Subcutaneous adipose tissue (tissue), 4 donors: ENCODE data around the gene ESR1. TPM values are rescaled to one million over a fixed set of nuclear protein-coding genes. Genes with fewer than 3 reads are reported as not detected.

Source experiments
- CTCF ChIP-seq: fragments of 450-650 bp; IDR thresholded peaks from one replicate; pipeline ENCODE4 v1.5.1; 2016; ENCODE audit warnings: low read depth, mild to moderate bottlenecking, control low read depth, antibody characterized with exemption, moderate library complexity
- total RNA-seq, 4 donors: library from RNA; depleted of rRNA; stranded (reverse); fragments of >200 nt; gene quantifications; one replicate each; pipeline ENCODE4 v1.1.0, GENCODE V29; 2016

ESR1 gene
- total RNA-seq, 4 donors from 2014 or later: 3.2 to 5.8 (median 4.1) TPM

- TF ChIP-seq CTCF: no peak
These were observed 7.1 kb downstream of the ESR1 start for GRCh38 chr6:151814614-151815013.

GRCh38 chr6:151822252-151823111 lies 15.0 kb downstream of the ESR1 start:
- no peak for TF ChIP-seq CTCF

DNA sequence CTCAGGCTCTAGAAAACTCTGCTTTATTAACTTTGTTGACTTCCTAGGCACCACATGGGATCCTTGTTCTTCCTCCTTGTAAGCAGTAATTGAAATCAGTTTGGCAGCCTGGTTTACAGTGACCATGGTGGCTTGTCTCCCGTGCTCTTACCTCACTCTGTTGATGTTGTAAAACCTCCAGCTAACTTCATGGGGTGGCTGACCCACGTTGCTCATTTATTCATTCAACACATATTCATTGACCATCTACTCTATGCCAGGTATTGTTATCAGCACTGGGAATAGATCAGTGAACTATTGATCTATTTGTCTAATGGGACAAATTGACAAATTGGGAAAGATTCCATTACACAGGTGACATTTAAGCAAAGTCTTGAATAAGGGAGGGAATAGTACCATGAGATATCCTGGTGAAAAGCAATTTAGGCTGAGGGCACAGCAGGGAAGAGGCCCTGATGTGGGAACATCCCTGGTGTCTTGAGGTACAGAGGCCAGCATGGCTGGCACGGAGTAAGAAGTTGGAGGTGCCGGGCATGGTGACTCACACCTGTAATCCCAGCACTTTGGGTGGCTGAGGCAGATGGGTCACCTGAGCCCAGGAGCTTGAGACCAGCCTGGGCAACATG lies 19.1 kb downstream of the ESR1 start:
- no peak for TF ChIP-seq CTCF

DNA sequence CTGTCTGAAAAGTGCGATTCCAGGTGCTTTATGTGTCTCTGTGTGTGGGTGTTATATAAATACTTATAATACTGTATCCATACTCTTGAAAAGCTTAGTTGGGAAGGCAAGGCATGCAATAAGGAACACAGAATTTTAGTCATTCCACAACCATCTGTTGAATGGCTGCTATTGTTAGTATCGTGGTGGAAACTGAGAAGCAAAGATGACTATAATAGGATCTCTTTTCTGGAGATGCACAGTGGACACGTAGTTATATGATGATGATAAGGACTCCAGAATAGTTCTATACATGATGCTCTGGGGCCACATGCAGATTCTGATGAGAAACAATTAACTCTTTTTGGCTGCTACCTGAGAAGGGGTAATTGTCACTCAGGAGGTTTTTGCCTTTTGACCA lies 25.2 kb downstream of the ESR1 start:
- TF ChIP-seq CTCF: no peak

GRCh38 chr6:151835396-151835795 lies 27.9 kb downstream of the ESR1 start:
- TF ChIP-seq CTCF: no peak

DNA sequence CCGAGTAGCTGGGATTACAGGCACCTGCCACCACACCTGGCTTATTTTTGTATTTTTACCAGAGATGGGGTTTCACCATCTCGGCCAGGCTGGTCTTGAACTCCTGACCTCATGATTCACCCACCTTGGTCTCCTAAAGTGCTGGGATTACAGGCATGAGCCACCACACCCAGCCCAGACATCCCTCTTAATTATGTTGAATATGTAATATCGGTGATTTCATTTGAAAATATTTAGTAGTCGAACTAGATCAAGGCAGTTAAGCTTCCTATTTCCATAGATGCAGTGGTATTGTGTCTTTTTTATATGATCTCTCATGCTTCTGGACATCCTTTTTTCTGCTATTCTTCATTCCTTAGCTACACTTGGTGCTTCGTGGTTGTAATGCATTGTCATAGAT lies 29.7 kb downstream of the ESR1 start:
- no peak for TF ChIP-seq CTCF

DNA sequence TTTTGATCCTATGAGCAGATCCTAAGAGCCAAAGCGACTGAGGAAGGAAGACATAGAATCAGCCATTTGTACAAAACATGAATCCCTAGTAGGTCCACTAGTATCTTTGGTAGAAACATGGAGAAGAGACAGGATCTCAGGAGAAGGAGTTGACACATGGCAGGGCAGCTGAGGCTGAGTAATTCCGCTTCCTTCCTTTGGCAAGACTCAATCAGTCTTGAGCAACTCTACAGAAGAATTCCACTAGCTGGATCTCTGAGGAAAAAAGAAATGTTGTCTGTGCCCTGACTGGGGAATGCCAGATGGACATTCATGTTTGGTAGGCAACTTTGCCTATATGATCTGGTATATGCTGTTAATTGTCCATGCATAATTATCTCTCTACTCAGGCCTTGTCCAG lies 35.3 kb downstream of the ESR1 start:
- no peak for TF ChIP-seq CTCF
